LNCaP clone FGC (cell line): ENCODE data around the gene DNAJB9.

Source experiments
- DNase-seq: peaks from one replicate; pipeline ENCODE4 v3.0.0-alpha.2; 2011; ENCODE audit warnings: low read depth
- H3K4me3 ChIP-seq: 2 replicates; pipeline ENCODE4 v1.5.1; 2011; ENCODE audit warnings: mild to moderate bottlenecking, low read depth, low read length, control low read depth
- TF ChIP-seq, protein P1 (sequence below): IDR thresholded peaks from 2 replicates; pipeline ENCODE4 v1.5.1; 2012; ENCODE audit warnings: mild to moderate bottlenecking; ENCODE audit not compliant: control insufficient read depth, insufficient read depth; ENCODE audit errors: extremely low read depth

Gene DNAJB9

DNA sequence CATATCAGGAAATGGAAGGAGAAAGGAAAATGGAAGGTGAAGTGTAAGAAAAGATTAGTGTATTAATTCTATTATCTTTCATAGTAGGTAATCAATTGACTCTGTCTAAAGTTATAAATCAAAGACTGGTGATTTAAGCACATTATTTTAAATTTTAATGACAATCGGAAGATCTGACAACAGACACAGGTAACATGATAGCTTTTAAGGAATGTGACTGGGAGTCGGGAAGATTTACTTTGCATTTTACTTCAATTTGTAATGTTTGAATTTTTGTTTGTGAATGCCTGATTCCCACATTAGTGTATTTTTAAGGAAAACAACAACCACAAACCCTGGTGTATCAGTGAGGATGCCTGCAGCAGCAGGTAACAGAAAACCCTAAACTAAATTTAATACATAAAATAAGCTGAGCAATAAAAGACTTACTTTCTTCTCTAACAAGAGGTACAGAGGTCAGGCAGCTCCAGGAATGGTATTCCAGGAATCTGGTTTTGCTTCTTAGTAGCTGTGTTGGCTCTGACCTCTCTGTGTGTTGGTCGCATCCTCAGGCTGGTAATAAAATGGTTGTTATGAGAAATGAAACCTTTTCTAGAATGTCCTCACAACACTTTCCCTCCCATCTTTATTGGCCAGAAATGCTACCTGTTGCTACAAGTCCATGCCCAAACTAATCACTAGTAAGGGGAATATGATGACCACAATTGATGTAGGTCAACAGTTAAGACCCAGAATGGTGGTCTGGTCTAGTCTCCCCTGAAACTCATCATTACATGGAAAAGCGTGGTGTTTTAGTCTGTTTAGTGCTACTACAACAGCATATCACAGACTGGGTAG, 12.2 kb downstream of the DNAJB9 start:
- H3K4me3 ChIP-seq: no peak overlapping the region
- TF ChIP-seq, protein P1, sequence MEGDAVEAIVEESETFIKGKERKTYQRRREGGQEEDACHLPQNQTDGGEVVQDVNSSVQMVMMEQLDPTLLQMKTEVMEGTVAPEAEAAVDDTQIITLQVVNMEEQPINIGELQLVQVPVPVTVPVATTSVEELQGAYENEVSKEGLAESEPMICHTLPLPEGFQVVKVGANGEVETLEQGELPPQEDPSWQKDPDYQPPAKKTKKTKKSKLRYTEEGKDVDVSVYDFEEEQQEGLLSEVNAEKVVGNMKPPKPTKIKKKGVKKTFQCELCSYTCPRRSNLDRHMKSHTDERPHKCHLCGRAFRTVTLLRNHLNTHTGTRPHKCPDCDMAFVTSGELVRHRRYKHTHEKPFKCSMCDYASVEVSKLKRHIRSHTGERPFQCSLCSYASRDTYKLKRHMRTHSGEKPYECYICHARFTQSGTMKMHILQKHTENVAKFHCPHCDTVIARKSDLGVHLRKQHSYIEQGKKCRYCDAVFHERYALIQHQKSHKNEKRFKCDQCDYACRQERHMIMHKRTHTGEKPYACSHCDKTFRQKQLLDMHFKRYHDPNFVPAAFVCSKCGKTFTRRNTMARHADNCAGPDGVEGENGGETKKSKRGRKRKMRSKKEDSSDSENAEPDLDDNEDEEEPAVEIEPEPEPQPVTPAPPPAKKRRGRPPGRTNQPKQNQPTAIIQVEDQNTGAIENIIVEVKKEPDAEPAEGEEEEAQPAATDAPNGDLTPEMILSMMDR: no peak
- no peak for DNase-seq

DNA sequence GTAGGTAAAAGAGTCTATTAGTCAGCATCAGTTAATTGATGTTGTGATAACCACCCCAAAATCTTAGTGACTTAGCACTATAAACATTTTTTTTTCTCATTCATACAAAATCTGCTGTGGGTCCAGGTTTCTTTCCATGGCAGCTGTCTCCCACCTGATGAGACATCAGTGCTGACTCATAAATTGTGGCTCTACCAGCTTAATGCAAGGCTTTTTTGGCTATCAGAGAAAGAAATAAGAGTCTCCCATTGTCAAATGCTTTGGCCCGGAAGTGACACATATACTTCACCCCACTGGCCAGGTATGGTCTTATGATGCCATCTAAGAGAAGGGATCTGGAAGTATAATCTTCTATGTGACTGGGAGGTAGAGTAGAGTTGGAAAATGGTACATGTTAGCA, 14.5 kb downstream of the DNAJB9 start:
- TF ChIP-seq, protein P1: no peak
- DNase-seq: no peak
- H3K4me3 ChIP-seq: no peak overlapping the region

DNA sequence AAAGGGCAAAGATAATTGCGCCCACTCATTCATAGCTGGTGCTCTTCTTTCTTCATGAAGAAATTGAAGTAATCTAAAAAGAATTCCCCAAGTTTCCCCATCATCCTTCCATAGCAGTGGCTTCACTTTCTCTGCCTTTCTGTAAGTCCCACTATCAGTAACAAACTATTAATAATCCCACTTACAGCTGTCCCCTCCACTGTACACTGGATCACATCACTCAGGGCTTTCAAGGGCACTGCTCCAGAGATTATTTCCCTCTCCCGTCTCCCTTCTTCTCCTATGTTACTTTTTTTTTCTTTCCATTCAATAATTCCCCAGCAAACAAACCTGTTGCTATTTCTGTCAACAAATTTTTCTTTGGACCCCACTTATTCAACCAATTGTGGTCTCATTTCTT, 16.2 kb downstream of the DNAJB9 start:
- TF ChIP-seq, protein P1: no peak
- no peak overlapping the region for H3K4me3 ChIP-seq
- DNase-seq: no peak

DNA sequence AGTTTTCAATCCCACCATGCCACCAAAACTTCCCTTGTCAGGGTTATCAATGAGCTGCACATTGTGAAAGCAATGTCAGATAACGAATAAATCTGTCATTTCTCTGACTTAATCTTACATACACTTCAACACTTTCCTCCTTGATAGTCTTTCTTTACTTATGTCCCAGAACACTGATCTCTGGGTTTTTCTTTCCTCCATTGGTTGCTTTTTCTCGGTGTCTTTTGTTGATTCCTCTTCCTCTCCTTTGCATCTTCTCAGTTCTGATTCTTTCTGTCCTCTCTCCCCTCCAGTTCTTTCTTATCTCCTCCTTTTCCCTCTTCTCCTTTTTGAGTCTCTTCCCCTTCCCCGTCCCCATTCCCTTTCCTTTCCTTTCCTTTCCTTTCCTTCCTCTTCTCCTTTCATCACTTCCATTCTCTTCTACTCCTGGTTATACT, 16.6 kb downstream of the DNAJB9 start:
- TF ChIP-seq, protein P1: no peak
- no peak overlapping the region for H3K4me3 ChIP-seq
- DNase-seq: no peak

DNA sequence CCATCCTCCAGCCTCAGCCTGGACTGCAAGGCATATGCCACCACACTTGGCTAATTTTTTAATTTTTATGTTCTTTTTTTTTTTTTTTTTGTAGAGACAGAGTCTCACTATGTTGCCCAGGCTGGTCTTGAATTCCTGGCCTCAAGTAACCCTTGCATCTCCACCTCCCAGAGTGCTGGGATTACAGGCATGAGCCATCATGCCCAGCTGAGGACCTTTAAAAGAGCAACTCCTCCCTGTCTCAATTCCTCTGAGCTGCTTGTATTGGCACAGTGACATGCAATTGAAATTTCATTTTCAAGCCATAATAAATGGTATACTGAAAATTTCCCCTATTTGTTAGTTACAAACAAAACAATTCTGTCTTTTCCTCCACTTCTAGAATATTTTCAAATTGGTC, 19.5 kb downstream of the DNAJB9 start:
- H3K4me3 ChIP-seq: no peak overlapping the region
- DNase-seq: no peak
- TF ChIP-seq, protein P1: no peak

DNA sequence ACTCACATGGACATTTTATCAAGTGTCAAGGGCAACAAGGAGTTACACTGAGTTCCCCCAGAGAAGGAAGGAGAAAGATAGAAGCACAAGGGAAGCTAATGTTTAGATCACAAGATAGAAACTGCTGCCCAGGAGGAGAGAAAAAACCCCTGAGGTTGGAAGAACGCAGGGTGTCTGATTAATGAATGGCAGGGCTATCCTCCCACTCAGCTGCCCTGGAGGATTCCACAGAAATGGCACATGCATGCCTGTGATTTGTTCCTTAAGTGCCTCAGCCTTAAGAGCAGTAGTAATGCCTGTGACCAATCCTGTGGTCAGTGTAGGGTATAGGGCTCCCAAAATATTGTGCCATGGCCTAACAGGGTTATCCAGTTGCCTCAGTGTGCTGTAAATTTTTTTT, 20.2 kb downstream of the DNAJB9 start:
- H3K4me3 ChIP-seq: no peak overlapping the region
- TF ChIP-seq, protein P1: no peak
- no peak for DNase-seq

DNA sequence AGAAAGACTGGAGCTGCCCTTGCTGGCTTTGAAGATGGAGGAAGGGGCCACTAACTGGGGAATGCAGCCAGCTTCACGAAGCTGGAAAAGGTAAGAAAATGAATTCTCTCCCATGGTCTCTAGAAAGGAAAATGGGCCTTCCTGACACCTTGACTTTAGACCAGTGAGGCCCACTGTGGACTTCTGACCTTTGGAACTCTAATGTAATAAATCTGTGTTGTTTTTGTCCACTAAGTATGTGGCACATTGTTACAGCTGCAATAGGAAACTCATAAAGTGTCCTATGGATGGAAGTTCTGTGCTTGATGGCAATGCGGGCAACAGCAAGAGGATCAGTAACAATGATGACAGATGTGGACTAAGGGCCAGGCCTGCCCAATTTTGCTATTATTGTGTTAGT, 20.9 kb downstream of the DNAJB9 start:
- TF ChIP-seq, protein P1: no peak
- no peak overlapping the region for H3K4me3 ChIP-seq
- DNase-seq: no peak
